SJCRH30 (cell line): ENCODE measurements around the gene TMEM181. TPM values are rescaled to one million over a fixed set of nuclear protein-coding genes. Genes with fewer than 3 reads are reported as not detected.

Experiments
- DNase-seq, 2 experiments: peaks; one replicate each; pipeline ENCODE4 v3.0.0-alpha.2; 2015 to 2020
- H3K27ac ChIP-seq: fragments of 250-450 bp; sonication (Bioruptor Pico); 2 replicates; pipeline ENCODE4 v1.5.1; 2020; ENCODE audit warnings: mild to moderate bottlenecking, moderate library complexity
- H3K27me3 ChIP-seq: fragments of 250-450 bp; sonication (Bioruptor Pico); 2 replicates; pipeline ENCODE4 v1.5.1; 2020; ENCODE audit warnings: mild to moderate bottlenecking, moderate library complexity
- H3K36me3 ChIP-seq: fragments of 250-450 bp; sonication (Bioruptor Pico); 2 replicates; pipeline ENCODE4 v1.5.1; 2020; ENCODE audit warnings: mild to moderate bottlenecking, moderate library complexity
- H3K4me1 ChIP-seq: fragments of 250-450 bp; sonication (Bioruptor Pico); 2 replicates; pipeline ENCODE4 v1.5.1; 2020; ENCODE audit warnings: mild to moderate bottlenecking, moderate library complexity
- H3K4me3 ChIP-seq: fragments of 250-450 bp; sonication (Bioruptor Pico); 2 replicates; pipeline ENCODE4 v1.5.1; 2020; ENCODE audit warnings: mild to moderate bottlenecking, moderate library complexity
- H3K9me3 ChIP-seq: fragments of 250-450 bp; sonication (Bioruptor Pico); replicated peaks from 2 replicates; pipeline ENCODE4 v1.5.1; 2020; ENCODE audit warnings: mild to moderate bottlenecking, moderate library complexity
- total RNA-seq: library from RNA; depleted of rRNA; stranded (reverse); fragments of >200 nt; shearing (Covaris generic); gene quantifications from 2 replicates; pipeline ENCODE4 v1.2.3, GENCODE V29; 2014

TMEM181 gene
- total RNA-seq, 1 experiment from 2014 or later: 33.5 TPM

GRCh38 chr6:158528826-158529225 is 31.1 kb upstream of the TMEM181 start:
- DNase-seq: no peak
- Histone ChIP-seq H3K9me3 (peaks cover 15% of the 10 kb centered on the region), H3K36me3 (no peaks in the 10 kb centered on the region), H3K27ac (no peak overlapping the region), H3K4me1 (no peaks in the 10 kb centered on the region), H3K4me3 (no peak overlapping the region), H3K27me3 (no peaks in the 10 kb centered on the region)

GRCh38 chr6:158529629-158530028 is 30.3 kb upstream of the TMEM181 start:
- H3K27ac ChIP-seq: no peak overlapping the region
- no peak for DNase-seq
- H3K36me3 ChIP-seq: no peaks in the 10 kb centered on the region
- H3K4me3 ChIP-seq: no peak overlapping the region
- H3K27me3 ChIP-seq: no peaks in the 10 kb centered on the region
- peaks cover 15% of the 10 kb centered on the region for H3K9me3 ChIP-seq
- no peaks in the 10 kb centered on the region for H3K4me1 ChIP-seq

GRCh38 chr6:158531566-158531965 is 28.3 kb upstream of the TMEM181 start:
- no peaks in the 10 kb centered on the region for H3K4me1 ChIP-seq
- H3K36me3 ChIP-seq: no peaks in the 10 kb centered on the region
- no peak for DNase-seq
- H3K9me3 ChIP-seq: peaks cover 15% of the 10 kb centered on the region
- H3K4me3 ChIP-seq: no peak overlapping the region
- H3K27me3 ChIP-seq: no peaks in the 10 kb centered on the region
- H3K27ac ChIP-seq: no peak overlapping the region

- peaks cover 11% of the 10 kb centered on the region for H3K9me3 ChIP-seq
- no peak for DNase-seq
- no peak overlapping the region for H3K27ac ChIP-seq
These were observed 27.9 kb upstream of the TMEM181 start for GRCh38 chr6:158531970-158532369.

GRCh38 chr6:158536084-158536890 is 23.6 kb upstream of the TMEM181 start:
- DNase-seq: peak; percentile 74 to 81
- Histone ChIP-seq H3K27ac (no peak overlapping the region), H3K4me1 (peaks cover 13% of the 10 kb centered on the region; the same call in 1 of the 2 replicates), H3K27me3 (no peaks in the 10 kb centered on the region), H3K36me3 (no peaks in the 10 kb centered on the region), H3K4me3 (peak overlapping the region; percentile 55), H3K9me3 (no peaks in the 10 kb centered on the region)

More at GRCh38 chr6:158531970-158532369, 27.9 kb upstream of the TMEM181 start:
- H3K27me3 ChIP-seq: no peaks in the 10 kb centered on the region
- H3K36me3 ChIP-seq: no peaks in the 10 kb centered on the region
- no peak overlapping the region for H3K4me3 ChIP-seq
- no peaks in the 10 kb centered on the region for H3K4me1 ChIP-seq

- Histone ChIP-seq H3K9me3 (no peaks in the 10 kb centered on the region), H3K4me1 (peaks cover 13% of the 10 kb centered on the region; the same call in 1 of the 2 replicates), H3K27me3 (no peaks in the 10 kb centered on the region), H3K4me3 (peak overlapping the region; percentile 55), H3K36me3 (no peaks in the 10 kb centered on the region), H3K27ac (no peak overlapping the region)
- peak; percentile 42 to 47 for DNase-seq
These were observed 22.7 kb upstream of the TMEM181 start for GRCh38 chr6:158536891-158537798.

GRCh38 chr6:158538741-158539140 is 21.1 kb upstream of the TMEM181 start:
- Histone ChIP-seq H3K4me3 (no peak overlapping the region), H3K9me3 (no peaks in the 10 kb centered on the region), H3K27me3 (no peaks in the 10 kb centered on the region), H3K4me1 (peaks cover 13% of the 10 kb centered on the region; the same call in 1 of the 2 replicates), H3K27ac (no peak overlapping the region), H3K36me3 (no peaks in the 10 kb centered on the region)
- no peak for DNase-seq

- Histone ChIP-seq H3K4me1 (peaks cover 13% of the 10 kb centered on the region; the same call in 1 of the 2 replicates), H3K4me3 (peak overlapping the region; percentile 11), H3K27me3 (no peaks in the 10 kb centered on the region), H3K9me3 (no peaks in the 10 kb centered on the region), H3K27ac (peak overlapping the region; percentile 17; the same call in 1 of the 2 replicates), H3K36me3 (no peaks in the 10 kb centered on the region)
- DNase-seq: peak; percentile 47 to 70
These were observed 20.5 kb upstream of the TMEM181 start for GRCh38 chr6:158539413-158539812.

- no peaks in the 10 kb centered on the region for H3K36me3 ChIP-seq
- peaks cover 13% of the 10 kb centered on the region; the same call in 1 of the 2 replicates for H3K4me1 ChIP-seq
- peak overlapping the region; percentile 11 for H3K4me3 ChIP-seq
- no peaks in the 10 kb centered on the region for H3K9me3 ChIP-seq
- H3K27ac ChIP-seq: peak overlapping the region; percentile 17; the same call in 1 of the 2 replicates
- no peaks in the 10 kb centered on the region for H3K27me3 ChIP-seq
- no peak for DNase-seq
These were observed 20.0 kb upstream of the TMEM181 start for GRCh38 chr6:158539881-158540280.

GRCh38 chr6:158543606-158544185 is 16.2 kb upstream of the TMEM181 start:
- Histone ChIP-seq H3K4me1 (peaks cover 11% of the 10 kb centered on the region; the same call in 1 of the 2 replicates), H3K27me3 (no peaks in the 10 kb centered on the region), H3K4me3 (no peak overlapping the region), H3K27ac (no peak overlapping the region), H3K9me3 (no peaks in the 10 kb centered on the region), H3K36me3 (no peaks in the 10 kb centered on the region)
- DNase-seq: no peak

GRCh38 chr6:158544428-158544827 is 15.5 kb upstream of the TMEM181 start:
- 0 out of 2 replicates have a peak, but pooled peaks cover 6% of the 10 kb centered on the region for H3K4me1 ChIP-seq
- H3K36me3 ChIP-seq: no peaks in the 10 kb centered on the region
- no peaks in the 10 kb centered on the region for H3K9me3 ChIP-seq
- H3K27me3 ChIP-seq: no peaks in the 10 kb centered on the region
- H3K27ac ChIP-seq: no peak overlapping the region
- H3K4me3 ChIP-seq: no peak overlapping the region
- no peak for DNase-seq

- no peaks in the 10 kb centered on the region for H3K27me3 ChIP-seq
- peak overlapping the region; percentile 14 for H3K4me3 ChIP-seq
- H3K27ac ChIP-seq: no peak overlapping the region
- H3K36me3 ChIP-seq: no peaks in the 10 kb centered on the region
- no peaks in the 10 kb centered on the region for H3K4me1 ChIP-seq
- no peaks in the 10 kb centered on the region for H3K9me3 ChIP-seq
- peak; percentile 44 to 47 for DNase-seq
These were observed 14.6 kb upstream of the TMEM181 start for GRCh38 chr6:158545043-158545966.

GRCh38 chr6:158548418-158549161 is 11.3 kb upstream of the TMEM181 start:
- Histone ChIP-seq H3K27ac (no peak overlapping the region), H3K27me3 (no peaks in the 10 kb centered on the region), H3K36me3 (no peaks in the 10 kb centered on the region), H3K4me1 (no peaks in the 10 kb centered on the region), H3K9me3 (no peaks in the 10 kb centered on the region), H3K4me3 (no peak overlapping the region)
- no peak for DNase-seq
